HCT116 (cell line): Measurements from ENCODE around the gene DRAP1. TPM values are rescaled to one million over a fixed set of nuclear protein-coding genes. Genes with fewer than 3 reads are reported as not detected.

Experiments used
- ATAC-seq: fragments of 200-7000 bp; cut with Tn5 transposase; 2 replicates; pipeline ENCODE4 v1.9.1; 2020; ENCODE audit warnings: mild to moderate bottlenecking, moderate library complexity
- BruUV-seq: library from RNA; stranded (reverse); fragments of 400-500 nt; replicated peaks from 2 replicates; lab custom pipeline; 2021; lab: Mats Ljungman, UMichigan
- CTCF ChIA-PET: fragments of 300-600 bp; sonication (Branson Sonifier 250); formaldehyde crosslinking; loops from one replicate; lab custom pipeline; 2021; ENCODE audit warnings: antibody characterized with exemption; lab: Charles Lee
- POLR2A ChIA-PET: fragments of 300-600, 350-600 bp; sonication (Branson Sonifier 250); formaldehyde crosslinking; loops from one replicate; lab custom pipeline; 2021; ENCODE audit warnings: antibody characterized with exemption; lab: Charles Lee
- RAD21 ChIA-PET, 2 experiments: fragments of 300-600 bp; sonication (Branson Sonifier 250); formaldehyde crosslinking; loops; one replicate each; lab custom pipeline; 2023; ENCODE audit warnings: low total read pairs in 2 of 2; ENCODE audit not compliant: uncharacterized antibody in 2 of 2, unreplicated experiment in 2 of 2, low non-redundant PET in 1 of 2; lab: Charles Lee
- DNase-seq: peaks from one replicate; pipeline ENCODE4 v3.0.0-alpha.2; 2010; ENCODE audit warnings: low read depth, low spot score
- H2AFZ ChIP-seq: fragments of 200-600 bp; shearing (Covaris generic), sonication (generic); 2 replicates; pipeline ENCODE4 v1.6.1; 2017; ENCODE audit warnings: low read depth, mixed run types, mixed read lengths, antibody characterized with exemption, low read length; ENCODE audit not compliant: poor library complexity, severe bottlenecking
- H3K27ac ChIP-seq: 2 replicates; pipeline ENCODE4 v1.5.1; 2012; ENCODE audit warnings: low read depth, low read length
- H3K27me3 ChIP-seq: fragments of 200-600 bp; sonication (generic); 2 replicates; pipeline ENCODE4 v1.6.1; 2016; ENCODE audit warnings: mixed run types, low read length, mixed read lengths; ENCODE audit not compliant: insufficient read depth
- H3K36me3 ChIP-seq, 2 experiments: fragments of 200-500 bp in 1 of 2; fragments of 200-600 bp in 1 of 2; sonication (Bioruptor generic) in 1 of 2; sonication (generic) in 1 of 2; 2 replicates each; pipeline versions ENCODE4 v1.5.1 to v1.6.1; 2014 to 2016; ENCODE audit warnings: low read length in 2 of 2, inconsistent platforms in 1 of 2, mixed read lengths in 1 of 2, mixed run types in 1 of 2; ENCODE audit not compliant: insufficient read depth in 2 of 2, control insufficient read depth in 1 of 2
- H3K4me1 ChIP-seq, 2 experiments: fragments of 200-600 bp in 1 of 2; sonication (generic) in 1 of 2; 2 replicates each; pipeline versions ENCODE4 v1.5.1 to v1.6.1; 2012 to 2017; ENCODE audit warnings: low read length in 2 of 2, inconsistent platforms in 1 of 2, mild to moderate bottlenecking in 1 of 2, mixed read lengths in 1 of 2, mixed run types in 1 of 2, moderate library complexity in 1 of 2; ENCODE audit not compliant: insufficient read depth in 2 of 2, control insufficient read depth in 1 of 2
- H3K4me2 ChIP-seq: fragments of 200-600 bp; sonication (generic); 2 replicates; pipeline ENCODE4 v1.6.1; 2017; ENCODE audit warnings: mixed run types, low read length, mixed read lengths
- H3K4me3 ChIP-seq, 2 experiments: fragments of 200-600 bp in 1 of 2; sonication (generic) in 1 of 2; replicated peaks in 1 of 2; 2 replicates each; pipeline ENCODE4 v1.5.1; 2011 to 2016; ENCODE audit warnings: low read length in 2 of 2, control low read depth in 1 of 2, low read depth in 1 of 2, mild to moderate bottlenecking in 1 of 2, mixed read lengths in 1 of 2, mixed run types in 1 of 2
- H3K79me2 ChIP-seq: fragments of 200-600 bp; sonication (generic); 2 replicates; pipeline ENCODE4 v1.6.1; 2017; ENCODE audit warnings: mild to moderate bottlenecking, mixed run types, low read length, moderate library complexity, mixed read lengths; ENCODE audit not compliant: insufficient read depth
- H3K9ac ChIP-seq: fragments of 200-600 bp; sonication (generic); 2 replicates; pipeline ENCODE4 v1.6.1; 2016; ENCODE audit warnings: low read length, mixed read lengths
- H3K9me2 ChIP-seq: fragments of 200-600 bp; sonication (generic), shearing (Covaris generic); 2 replicates; pipeline ENCODE4 v1.6.1; 2017; ENCODE audit warnings: mixed run types, mild to moderate bottlenecking, moderate library complexity; ENCODE audit not compliant: insufficient read depth
- H3K9me3 ChIP-seq, 2 experiments: fragments of 200-500 bp in 1 of 2; fragments of 200-600 bp in 1 of 2; sonication (Bioruptor generic) in 1 of 2; sonication (generic) in 1 of 2; 2 replicates each; pipeline ENCODE4 v1.6.1; 2014 to 2017; ENCODE audit warnings: low read length in 2 of 2, mixed read lengths in 2 of 2, inconsistent platforms in 1 of 2, low read depth in 1 of 2, mild to moderate bottlenecking in 1 of 2, mixed run types in 1 of 2, moderate library complexity in 1 of 2; ENCODE audit not compliant: control insufficient read depth in 1 of 2, insufficient read depth in 1 of 2
- H4K20me1 ChIP-seq: fragments of 200-600 bp; sonication (generic), shearing (Covaris generic); 2 replicates; pipeline ENCODE4 v1.6.1; 2017; ENCODE audit warnings: mixed run types, mild to moderate bottlenecking, moderate library complexity; ENCODE audit not compliant: insufficient read depth
- CBX3 ChIP-seq: IDR thresholded peaks from 2 replicates; pipeline ENCODE4 v1.6.1; 2012; ENCODE audit warnings: low read depth
- EGR1 ChIP-seq: IDR thresholded peaks from 2 replicates; pipeline ENCODE4 v1.6.1; 2012; ENCODE audit warnings: low read depth
- ELF1 ChIP-seq: IDR thresholded peaks from 2 replicates; pipeline ENCODE4 v1.6.1; 2012; ENCODE audit warnings: low read depth, borderline replicate concordance
- EZH2 ChIP-seq: fragments of 200-600 bp; sonication (generic); IDR thresholded peaks from 2 replicates; pipeline ENCODE4 v1.6.1; 2017; ENCODE audit warnings: antibody characterized with exemption, mixed run types
- JUND ChIP-seq: IDR thresholded peaks from 2 replicates; pipeline ENCODE4 v1.6.1; 2012
- RAD21 ChIP-seq: IDR thresholded peaks from 2 replicates; pipeline ENCODE4 v1.6.1; 2012; ENCODE audit warnings: low read depth, mild to moderate bottlenecking
- REST ChIP-seq: IDR thresholded peaks from 2 replicates; pipeline ENCODE4 v1.6.1; 2012; ENCODE audit warnings: low read depth
- SIN3A ChIP-seq: IDR thresholded peaks from 2 replicates; pipeline ENCODE4 v1.6.1; 2012; ENCODE audit warnings: low read depth
- SP1 ChIP-seq: IDR thresholded peaks from 2 replicates; pipeline ENCODE4 v1.6.1; 2012; ENCODE audit warnings: low read depth
- SRF ChIP-seq: IDR thresholded peaks from 2 replicates; pipeline ENCODE4 v1.6.1; 2012; ENCODE audit warnings: low read depth
- ZFX ChIP-seq: fragments of 450-650 bp; IDR thresholded peaks from 2 replicates; pipeline ENCODE4 v1.6.1; 2017
- intact Hi-C: fragments of 100-400 bp; cut with micrococcal nuclease; formaldehyde crosslinking; loops from 2 replicates; pipeline ENCODE4 v1.10.0; 2022
- total RNA-seq: library from RNA; stranded (reverse); gene quantifications from one replicate; pipeline ENCODE4 v1.2.1, GENCODE V29; 2021; ENCODE audit not compliant: unreplicated experiment

The DRAP1 gene
- total RNA-seq, 1 experiment from 2014 or later, result 158 TPM

GRCh38 chr11:65968600-65969482 lies 49.6 kb downstream of the DRAP1 start:
- Histone ChIP-seq H3K9me3 (no peaks in the 10 kb centered on the region), H3K4me1 (no peaks in the 10 kb centered on the region), H3K9me2 (no peaks in the 10 kb centered on the region), H3K79me2 (peaks cover 30% of the 10 kb centered on the region), H3K9ac (no peak overlapping the region), H3K4me3 (no peak overlapping the region), H3K4me2 (no peak overlapping the region), H3K27ac (no peak overlapping the region), H3K27me3 (no peaks in the 10 kb centered on the region), H2AFZ (no peak overlapping the region), H4K20me1 (no peaks in the 10 kb centered on the region), H3K36me3 (peaks cover 37 to 51% of the 10 kb centered on the region in 2 experiments; a peak in 3 of 4 replicates)
- ChIA-PET CTCF (no interaction called here), RAD21 (no interaction called here), POLR2A (no interaction called here)
- TF ChIP-seq REST (no peak), CBX3 (no peak), ZFX (no peak), SRF (no peak), JUND (no peak), EGR1 (no peak), RAD21 (no peak), ELF1 (no peak), SP1 (no peak), SIN3A (no peak), EZH2 (no peak)
- BruUV-seq, result no TSS peak
- ATAC-seq (peak; percentile 47; the same call in 1 of the 2 replicates), DNase-seq (no peak)
- intact Hi-C loops, result no loop called here

Other genes with a start within 250 kb of the DRAP1 start
- 78.7 TPM for gene KAT5, start 207.2 kb upstream of the DRAP1 start, total RNA-seq
- 28.5 TPM for gene RNASEH2C, start 198.6 kb upstream of the DRAP1 start, total RNA-seq
- gene AP5B1, start 138.4 kb upstream of the DRAP1 start, total RNA-seq, result 19.5 TPM
- gene OVOL1, start 132.4 kb upstream of the DRAP1 start, total RNA-seq, result 14.7 TPM
- gene SNX32, start 85.5 kb upstream of the DRAP1 start, total RNA-seq, result not detected
- gene CFL1, start 61.2 kb upstream of the DRAP1 start, total RNA-seq, result 1,270 TPM
- 47.2 TPM for gene MUS81, start 59.0 kb upstream of the DRAP1 start, total RNA-seq
- 8.4 TPM for gene EFEMP2, start 46.6 kb upstream of the DRAP1 start, total RNA-seq
- gene CTSW, start 39.6 kb upstream of the DRAP1 start, total RNA-seq, result not detected
- 96.0 TPM for gene FIBP, start 31.0 kb upstream of the DRAP1 start, total RNA-seq
- gene CCDC85B, start 28.8 kb upstream of the DRAP1 start, total RNA-seq, result 84.3 TPM
- gene FOSL1, start 19.0 kb upstream of the DRAP1 start, total RNA-seq, result 125 TPM
- 49.8 TPM for gene C11orf68, start 364 bp upstream of the DRAP1 start, total RNA-seq
- gene TSGA10IP, start 26.1 kb downstream of the DRAP1 start, total RNA-seq, result not detected
- 47.9 TPM for gene SART1, start 42.3 kb downstream of the DRAP1 start, total RNA-seq
- gene EIF1AD, start 82.7 kb downstream of the DRAP1 start, total RNA-seq, result 45.5 TPM
- 356 TPM for gene BANF1, start 83.1 kb downstream of the DRAP1 start, total RNA-seq
- 68.1 TPM for gene CST6, start 92.6 kb downstream of the DRAP1 start, total RNA-seq
- 2.4 TPM for gene CATSPER1, start 107.1 kb downstream of the DRAP1 start, total RNA-seq
- gene GAL3ST3, start 129.7 kb downstream of the DRAP1 start, total RNA-seq, result not detected
- gene SF3B2, start 132.9 kb downstream of the DRAP1 start, total RNA-seq, result 300 TPM
- 41.1 TPM for gene PACS1, start 150.8 kb downstream of the DRAP1 start, total RNA-seq